ENCODE measurements around the gene NEK6.

Gene NEK6

GRCh38 chr9:124313940-124314339 lies 56.2 kb downstream of the NEK6 start:
- H3K36me3 ChIP-seq (ENCODE audit: insufficient read depth, low read length), result peaks cover 14% of the 10 kb centered on the region

DNA sequence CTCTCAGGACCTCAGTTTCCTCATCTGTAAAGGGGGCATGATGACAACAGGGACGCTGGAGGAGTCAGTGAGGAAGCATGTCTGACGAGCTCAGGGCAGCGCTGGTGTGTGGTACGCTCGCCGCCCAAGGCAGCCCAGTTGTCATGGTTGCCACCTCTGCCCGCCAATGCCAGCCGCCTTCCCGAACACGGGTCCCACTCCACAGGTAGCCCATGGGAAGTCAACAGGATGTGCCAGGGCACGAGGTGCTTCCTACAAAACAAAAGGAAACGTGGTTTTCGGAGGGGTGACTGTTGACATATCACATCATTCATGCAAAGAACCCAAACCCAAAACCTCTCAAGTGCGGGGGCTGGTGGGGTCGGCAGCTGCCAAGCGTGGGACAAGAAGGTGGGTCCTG lies 58.1 kb downstream of the NEK6 start:
- no peaks in the 10 kb centered on the region for H3K4me1 ChIP-seq (ENCODE audit: insufficient read depth, low read length)
- 91% methylated on average over 16 of the region's 16 CpGs for WGBS
- no peaks in the 10 kb centered on the region for H3K27me3 ChIP-seq (ENCODE audit: insufficient read depth, low read length)
- H3K9me3 ChIP-seq (ENCODE audit: insufficient read depth, low read depth, low read length), result no peaks in the 10 kb centered on the region
- H3K27ac ChIP-seq (ENCODE audit: low read depth, low read length), result no peak overlapping the region
- peaks cover 14% of the 10 kb centered on the region for H3K36me3 ChIP-seq (ENCODE audit: insufficient read depth, low read length)
- no peak overlapping the region for H3K4me3 ChIP-seq (ENCODE audit: low read length)
- H3K9ac ChIP-seq (ENCODE audit: low read depth, low read length), result no peak overlapping the region

More at GRCh38 chr9:124313940-124314339, 56.2 kb downstream of the NEK6 start:
- WGBS, result 94% methylated on average over 18 of the region's 18 CpGs
- Histone ChIP-seq H3K27me3 (ENCODE audit: insufficient read depth, low read length) (no peaks in the 10 kb centered on the region), H3K27ac (ENCODE audit: low read depth, low read length) (no peak overlapping the region), H3K9ac (ENCODE audit: low read depth, low read length) (no peak overlapping the region), H3K9me3 (ENCODE audit: insufficient read depth, low read depth, low read length) (no peaks in the 10 kb centered on the region), H3K4me3 (ENCODE audit: low read length) (no peak overlapping the region), H3K4me1 (ENCODE audit: insufficient read depth, low read length) (peaks cover 3% of the 10 kb centered on the region; the same call in 1 of the 2 replicates)

DNA sequence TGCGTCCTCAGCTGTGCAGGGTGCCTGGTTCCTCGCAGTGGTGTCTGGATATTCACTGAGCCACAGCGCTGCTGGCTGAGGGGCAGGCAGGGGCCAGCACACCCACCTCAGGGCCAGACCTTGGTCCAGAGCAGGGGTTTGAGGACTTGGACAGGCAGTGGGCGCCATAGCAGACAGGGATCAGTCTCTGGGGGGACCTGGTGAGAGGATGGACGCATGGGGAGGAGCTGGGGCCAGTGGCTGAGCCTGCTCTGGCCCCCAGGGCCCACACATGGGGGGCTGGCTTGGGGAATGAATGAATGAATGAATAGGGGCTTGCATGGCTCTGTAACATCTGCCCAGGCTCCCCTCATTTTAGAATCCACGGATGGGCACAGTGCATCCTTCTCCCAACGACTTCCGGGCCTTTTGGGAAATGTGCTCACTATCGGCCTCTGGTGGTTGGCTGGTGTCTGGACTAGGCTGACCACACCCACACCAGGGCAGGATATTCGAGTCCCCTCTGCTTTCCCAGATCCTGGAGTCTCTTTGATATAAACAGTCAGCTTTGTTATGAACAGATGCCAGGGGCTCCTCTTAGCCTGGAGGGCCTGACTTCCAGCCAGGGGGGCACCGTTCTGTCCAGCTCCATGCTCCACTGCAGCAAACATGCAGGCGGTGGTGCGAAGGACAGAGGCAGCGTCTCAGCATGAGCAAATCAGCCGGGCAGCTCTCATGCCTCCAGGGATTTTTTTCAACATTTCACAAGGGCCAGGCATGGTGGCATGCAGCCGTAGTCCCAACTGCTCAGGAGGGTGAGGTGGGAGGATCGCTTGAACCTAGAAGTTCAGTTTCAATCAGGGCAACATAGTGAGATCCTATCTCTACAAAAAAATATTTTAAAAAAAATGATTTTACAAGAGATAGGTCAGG lies 62.6 kb downstream of the NEK6 start:
- Histone ChIP-seq H3K27ac (ENCODE audit: low read depth, low read length) (no peak overlapping the region), H3K4me3 (ENCODE audit: low read length) (no peak overlapping the region), H3K36me3 (ENCODE audit: insufficient read depth, low read length) (peaks cover 17% of the 10 kb centered on the region), H3K9ac (ENCODE audit: low read depth, low read length) (no peak overlapping the region), H3K4me1 (ENCODE audit: insufficient read depth, low read length) (no peaks in the 10 kb centered on the region), H3K27me3 (ENCODE audit: insufficient read depth, low read length) (no peaks in the 10 kb centered on the region), H3K9me3 (ENCODE audit: insufficient read depth, low read depth, low read length) (no peaks in the 10 kb centered on the region)
- WGBS, result 66% methylated on average over 16 of the region's 17 CpGs

DNA sequence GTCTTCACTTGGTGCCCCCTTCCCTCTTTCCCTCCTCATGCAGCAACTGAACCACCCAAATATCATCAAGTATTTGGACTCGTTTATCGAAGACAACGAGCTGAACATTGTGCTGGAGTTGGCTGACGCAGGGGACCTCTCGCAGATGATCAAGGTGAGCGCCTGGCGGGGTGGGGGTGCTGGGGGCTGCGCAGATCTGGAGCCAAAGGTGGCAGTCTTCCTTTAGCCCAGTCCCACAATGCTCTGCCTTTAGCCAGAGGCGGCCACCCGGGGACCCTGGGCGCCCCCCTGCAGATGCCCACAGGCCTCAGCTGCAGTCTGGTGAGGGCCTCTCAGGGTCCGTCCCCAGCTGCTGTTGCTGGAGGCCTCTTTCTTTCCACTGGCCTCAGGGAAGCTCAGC lies 63.7 kb downstream of the NEK6 start:
- H3K4me3 ChIP-seq (ENCODE audit: low read length), result no peak overlapping the region
- H3K9me3 ChIP-seq (ENCODE audit: insufficient read depth, low read depth, low read length), result no peaks in the 10 kb centered on the region
- no peak overlapping the region for H3K9ac ChIP-seq (ENCODE audit: low read depth, low read length)
- WGBS, result 96% methylated on average over 12 of the region's 12 CpGs
- peaks cover 7% of the 10 kb centered on the region; the same call in 1 of the 2 replicates for H3K36me3 ChIP-seq (ENCODE audit: insufficient read depth, low read length)
- H3K4me1 ChIP-seq (ENCODE audit: insufficient read depth, low read length), result no peaks in the 10 kb centered on the region
- H3K27ac ChIP-seq (ENCODE audit: low read depth, low read length), result no peak overlapping the region
- H3K27me3 ChIP-seq (ENCODE audit: insufficient read depth, low read length), result no peaks in the 10 kb centered on the region

DNA sequence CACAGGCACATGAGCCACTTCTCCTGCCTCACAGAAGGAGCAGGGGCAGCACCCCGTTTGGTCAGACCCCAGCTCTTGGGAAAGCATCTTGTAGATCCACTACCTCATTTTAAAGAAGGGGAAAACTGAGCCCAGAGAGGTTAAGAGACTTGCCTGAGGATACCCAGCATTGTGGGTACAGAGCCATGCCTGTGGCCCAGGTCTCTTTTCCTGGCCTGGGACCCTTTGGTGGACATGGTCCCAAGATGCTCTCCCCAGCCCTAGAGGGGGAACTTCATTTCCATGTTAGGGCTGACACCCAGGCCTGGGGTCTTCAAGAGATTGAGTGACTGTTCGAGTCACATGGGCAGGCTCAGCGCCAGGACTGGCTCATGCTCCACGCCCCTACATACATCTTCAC lies 64.2 kb downstream of the NEK6 start:
- Histone ChIP-seq H3K4me3 (ENCODE audit: low read length) (no peak overlapping the region), H3K27ac (ENCODE audit: low read depth, low read length) (no peak overlapping the region), H3K9me3 (ENCODE audit: insufficient read depth, low read depth, low read length) (no peaks in the 10 kb centered on the region), H3K27me3 (ENCODE audit: insufficient read depth, low read length) (no peaks in the 10 kb centered on the region), H3K36me3 (ENCODE audit: insufficient read depth, low read length) (peaks cover 7% of the 10 kb centered on the region; the same call in 1 of the 2 replicates), H3K9ac (ENCODE audit: low read depth, low read length) (no peak overlapping the region), H3K4me1 (ENCODE audit: insufficient read depth, low read length) (no peaks in the 10 kb centered on the region)
- WGBS, result 80% methylated on average over 4 of the region's 4 CpGs

DNA sequence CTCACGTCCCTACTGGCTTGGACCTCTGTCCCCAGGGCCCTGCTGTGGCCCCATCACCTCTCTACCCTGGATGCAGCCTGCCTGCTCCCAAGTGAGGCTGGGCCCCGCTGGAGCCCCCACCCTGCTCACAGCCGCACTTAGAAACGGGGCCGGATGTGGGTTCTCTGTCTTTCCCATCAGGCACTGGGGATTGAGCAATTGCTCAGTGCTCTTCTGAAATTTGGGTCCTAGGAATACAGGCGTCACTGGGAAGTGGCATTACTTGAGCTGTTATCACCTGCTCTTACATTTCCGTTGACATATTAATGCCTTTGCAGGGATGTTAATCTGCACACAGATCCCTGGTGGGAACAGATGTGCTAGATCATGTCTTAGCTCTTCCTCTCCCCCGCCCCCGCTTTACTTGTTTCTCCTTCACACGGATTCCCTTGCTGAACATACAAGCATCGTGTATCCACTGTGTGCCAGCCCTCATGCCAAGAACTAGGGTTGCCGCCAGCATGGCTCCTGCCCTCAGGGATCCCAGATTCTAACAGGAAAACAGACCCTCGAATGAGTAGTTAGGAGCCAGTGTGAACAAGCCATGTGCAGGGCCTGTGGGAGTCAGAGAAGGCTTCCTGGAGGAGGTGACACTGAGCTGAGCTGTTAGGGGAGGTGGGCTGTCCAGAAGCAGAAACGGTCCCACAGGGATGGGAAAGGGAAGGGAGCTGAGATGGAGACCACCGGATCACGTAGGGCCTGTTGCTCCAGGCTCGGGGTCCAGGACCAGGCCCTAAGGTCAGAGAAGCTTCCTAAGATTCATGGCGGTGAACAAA lies 65.1 kb downstream of the NEK6 start:
- Histone ChIP-seq H3K36me3 (ENCODE audit: insufficient read depth, low read length) (0 out of 2 replicates have a peak, but pooled peaks cover 4% of the 10 kb centered on the region), H3K4me1 (ENCODE audit: insufficient read depth, low read length) (no peaks in the 10 kb centered on the region), H3K4me3 (ENCODE audit: low read length) (no peak overlapping the region), H3K27me3 (ENCODE audit: insufficient read depth, low read length) (no peaks in the 10 kb centered on the region), H3K27ac (ENCODE audit: low read depth, low read length) (no peak overlapping the region), H3K9me3 (ENCODE audit: insufficient read depth, low read depth, low read length) (no peaks in the 10 kb centered on the region), H3K9ac (ENCODE audit: low read depth, low read length) (no peak overlapping the region)
- 94% methylated on average over 18 of the region's 18 CpGs for WGBS

GRCh38 chr9:124323904-124324303 lies 66.2 kb downstream of the NEK6 start:
- Histone ChIP-seq H3K27ac (ENCODE audit: low read depth, low read length) (no peak overlapping the region), H3K9me3 (ENCODE audit: insufficient read depth, low read depth, low read length) (no peaks in the 10 kb centered on the region)
- 89% methylated on average over 10 of the region's 10 CpGs for WGBS

DNA sequence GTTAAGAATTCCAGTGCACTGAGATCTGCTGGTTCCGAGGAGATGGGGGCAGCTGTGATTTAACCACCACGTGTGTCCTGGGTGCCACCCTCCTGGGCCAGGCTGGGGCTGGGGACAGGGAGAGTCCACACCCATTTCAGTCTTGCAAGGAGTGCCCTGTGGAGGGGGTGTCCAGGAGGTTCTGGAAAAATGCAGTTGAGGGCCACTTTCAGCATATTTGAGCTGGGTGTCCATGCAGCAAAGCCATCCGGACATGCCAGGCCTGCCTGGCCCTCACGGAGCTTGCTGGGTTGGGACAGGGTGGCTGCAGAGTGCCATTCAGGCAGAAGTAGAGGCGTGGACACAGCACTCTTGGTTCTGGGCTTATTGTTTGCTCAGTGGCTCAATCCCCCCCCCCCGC lies 68.1 kb downstream of the NEK6 start:
- Histone ChIP-seq H3K27me3 (ENCODE audit: insufficient read depth, low read length) (no peaks in the 10 kb centered on the region), H3K27ac (ENCODE audit: low read depth, low read length) (no peak overlapping the region), H3K4me1 (ENCODE audit: insufficient read depth, low read length) (no peaks in the 10 kb centered on the region), H3K4me3 (ENCODE audit: low read length) (no peak overlapping the region), H3K9me3 (ENCODE audit: insufficient read depth, low read depth, low read length) (no peaks in the 10 kb centered on the region), H3K36me3 (ENCODE audit: insufficient read depth, low read length) (peaks cover 9% of the 10 kb centered on the region; the same call in 1 of the 2 replicates), H3K9ac (ENCODE audit: low read depth, low read length) (no peak overlapping the region)
- 92% methylated on average over 5 of the region's 6 CpGs for WGBS

More at GRCh38 chr9:124323904-124324303, 66.2 kb downstream of the NEK6 start:
- Histone ChIP-seq H3K36me3 (ENCODE audit: insufficient read depth, low read length) (0 out of 2 replicates have a peak, but pooled peaks cover 4% of the 10 kb centered on the region), H3K9ac (ENCODE audit: low read depth, low read length) (no peak overlapping the region), H3K4me3 (ENCODE audit: low read length) (no peak overlapping the region), H3K27me3 (ENCODE audit: insufficient read depth, low read length) (no peaks in the 10 kb centered on the region), H3K4me1 (ENCODE audit: insufficient read depth, low read length) (no peaks in the 10 kb centered on the region)

GRCh38 chr9:124326378-124326777 lies 68.6 kb downstream of the NEK6 start:
- H3K4me1 ChIP-seq (ENCODE audit: insufficient read depth, low read length), result no peaks in the 10 kb centered on the region
- H3K27ac ChIP-seq (ENCODE audit: low read depth, low read length), result no peak overlapping the region
- 96% methylated on average over 21 of the region's 21 CpGs for WGBS
- H3K4me3 ChIP-seq (ENCODE audit: low read length), result no peak overlapping the region
- no peaks in the 10 kb centered on the region for H3K27me3 ChIP-seq (ENCODE audit: insufficient read depth, low read length)
- peaks cover 9% of the 10 kb centered on the region; the same call in 1 of the 2 replicates for H3K36me3 ChIP-seq (ENCODE audit: insufficient read depth, low read length)
- no peaks in the 10 kb centered on the region for H3K9me3 ChIP-seq (ENCODE audit: insufficient read depth, low read depth, low read length)
- no peak overlapping the region for H3K9ac ChIP-seq (ENCODE audit: low read depth, low read length)

- Histone ChIP-seq H3K36me3 (ENCODE audit: insufficient read depth, low read length) (peaks cover 5% of the 10 kb centered on the region; the same call in 1 of the 2 replicates), H3K9me3 (ENCODE audit: insufficient read depth, low read depth, low read length) (no peaks in the 10 kb centered on the region), H3K27me3 (ENCODE audit: insufficient read depth, low read length) (no peaks in the 10 kb centered on the region), H3K4me3 (ENCODE audit: low read length) (no peak overlapping the region), H3K4me1 (ENCODE audit: insufficient read depth, low read length) (no peaks in the 10 kb centered on the region), H3K9ac (ENCODE audit: low read depth, low read length) (no peak overlapping the region), H3K27ac (ENCODE audit: low read depth, low read length) (no peak overlapping the region)
- 89% methylated on average over 9 of the region's 9 CpGs for WGBS
Observed at GRCh38 chr9:124327491-124327890, 69.7 kb downstream of the NEK6 start.

DNA sequence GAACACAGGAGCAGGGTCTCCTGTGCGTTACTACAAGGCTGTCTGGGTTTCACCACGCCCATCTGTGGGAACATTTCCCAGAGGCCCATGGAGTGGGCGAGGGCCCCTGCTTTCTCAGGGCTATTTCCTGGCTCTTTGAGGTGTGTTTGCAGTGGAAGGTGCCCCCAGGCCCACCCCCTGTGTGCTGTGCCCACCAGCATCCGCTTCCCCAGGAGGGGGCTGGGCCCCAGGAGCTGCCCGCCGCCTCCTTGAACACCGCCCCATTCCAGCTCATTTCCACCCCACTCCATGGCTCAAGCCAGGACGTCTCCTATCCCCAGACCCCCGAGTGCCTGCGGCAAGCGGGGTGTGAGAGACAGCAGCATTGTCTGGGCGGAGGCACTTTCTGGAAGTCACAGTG lies 70.5 kb downstream of the NEK6 start:
- WGBS, result 92% methylated on average over 12 of the region's 12 CpGs
- H3K9me3 ChIP-seq (ENCODE audit: insufficient read depth, low read depth, low read length), result no peaks in the 10 kb centered on the region
- no peaks in the 10 kb centered on the region for H3K27me3 ChIP-seq (ENCODE audit: insufficient read depth, low read length)
- H3K36me3 ChIP-seq (ENCODE audit: insufficient read depth, low read length), result peaks cover 5% of the 10 kb centered on the region; the same call in 1 of the 2 replicates
- no peak overlapping the region for H3K4me3 ChIP-seq (ENCODE audit: low read length)
- no peaks in the 10 kb centered on the region for H3K4me1 ChIP-seq (ENCODE audit: insufficient read depth, low read length)
- no peak overlapping the region for H3K27ac ChIP-seq (ENCODE audit: low read depth, low read length)
- no peak overlapping the region for H3K9ac ChIP-seq (ENCODE audit: low read depth, low read length)

Measured in HUES64 (cell line).